GM12873 (cell line): ENCODE data around the gene CELA3B.

Experiments used
- CTCF ChIP-seq: IDR thresholded peaks from 2 replicates; pipeline ENCODE4 v1.5.1; 2012; ENCODE audit warnings: low read depth, mild to moderate bottlenecking, moderate library complexity, low read length, control low read depth; ENCODE audit not compliant: insufficient read depth; ENCODE audit errors: missing control alignments

Gene CELA3B

GRCh38 chr1:22030473-22030872, 53.7 kb downstream of the CELA3B start:
- TF ChIP-seq CTCF = no peak

GRCh38 chr1:22031214-22031962, 54.6 kb downstream of the CELA3B start:
- TF ChIP-seq CTCF = no peak

GRCh38 chr1:22037520-22037919, 60.7 kb downstream of the CELA3B start:
- no peak for TF ChIP-seq CTCF

GRCh38 chr1:22038036-22038435, 61.2 kb downstream of the CELA3B start:
- no peak for TF ChIP-seq CTCF
